HepG2 (cell line): ENCODE results near the gene EXO1.

Source experiments
- FOSL1 ChIP-seq: sonication (generic); formaldehyde crosslinking; IDR thresholded peaks from 2 replicates; pipeline ENCODE4 v1.9.0; 2021; ENCODE audit warnings: missing genetic modification reagents, borderline replicate concordance
- FOXK1 ChIP-seq: sonication (generic); formaldehyde crosslinking; IDR thresholded peaks from 2 replicates; pipeline ENCODE4 v1.4.0; 2020; ENCODE audit warnings: low read depth, missing genetic modification reagents, borderline replicate concordance
- HNRNPUL1 ChIP-seq: fragments of 200-400 bp; formaldehyde crosslinking; IDR thresholded peaks from 2 replicates; pipeline ENCODE4 v1.6.1; 2017; ENCODE audit warnings: low read depth, mild to moderate bottlenecking, low read length, moderate library complexity
- POLR2A ChIP-seq, 2 experiments: IDR thresholded peaks; 2 replicates each; pipeline ENCODE4 v1.6.1; 2011; ENCODE audit warnings: low read depth in 2 of 2, low read length in 2 of 2, mild to moderate bottlenecking in 1 of 2, moderate library complexity in 1 of 2; ENCODE audit not compliant: insufficient read depth in 1 of 2
- POLR2AphosphoS2 ChIP-seq: IDR thresholded peaks from 2 replicates; pipeline ENCODE4 v1.6.1; 2011; ENCODE audit warnings: low read depth, low read length, improper control_type of control experiment
- SIN3B ChIP-seq: fragments of 150-350 bp; IDR thresholded peaks from 2 replicates; pipeline ENCODE4 v1.6.1; 2014; ENCODE audit warnings: low read length
- TBP ChIP-seq: sonication (generic); formaldehyde crosslinking; IDR thresholded peaks from 2 replicates; pipeline ENCODE4 v1.5.0; 2020; ENCODE audit warnings: missing genetic modification reagents
- ZBTB21 ChIP-seq: sonication (generic); formaldehyde crosslinking; IDR thresholded peaks from 2 replicates; pipeline ENCODE4 v1.4.0; 2020; ENCODE audit warnings: missing genetic modification reagents
- ZNF207 ChIP-seq: fragments of 450-650 bp; IDR thresholded peaks from 2 replicates; pipeline ENCODE4 v1.6.1; 2016; ENCODE audit warnings: antibody characterized with exemption, borderline replicate concordance
- ZNF772 ChIP-seq: sonication (generic); formaldehyde crosslinking; IDR thresholded peaks from 2 replicates; pipeline ENCODE4 v1.5.0; 2020; ENCODE audit warnings: mild to moderate bottlenecking, missing genetic modification reagents
- TF ChIP-seq, protein P1 (sequence below): sonication (generic); formaldehyde crosslinking; IDR thresholded peaks from 2 replicates; pipeline ENCODE4 v1.5.0; 2020; ENCODE audit warnings: mild to moderate bottlenecking, missing genetic modification reagents

DNA sequence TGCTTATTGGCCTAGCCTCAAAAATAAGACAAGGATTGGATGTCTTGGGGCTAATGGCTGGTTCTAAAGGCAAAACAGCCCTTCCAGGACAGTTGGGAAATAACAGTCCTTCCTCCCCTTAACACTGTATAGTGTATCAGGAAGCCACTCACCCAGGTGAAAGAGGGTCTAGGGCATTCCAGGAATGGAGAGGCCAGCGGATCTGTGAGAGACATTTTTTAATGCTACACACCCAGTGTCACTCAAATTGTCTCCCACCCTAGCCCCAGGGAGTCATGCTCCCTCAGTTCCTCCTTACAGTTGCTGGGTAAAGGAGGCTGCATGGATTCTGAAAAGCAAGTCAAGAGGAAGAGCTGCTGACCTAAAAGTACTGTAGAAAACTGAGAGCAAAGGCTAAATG lies 24.1 kb upstream of the EXO1 start:
- no peak for TF ChIP-seq TBP (CRISPR knock-in tag)
- TF ChIP-seq HNRNPUL1 = no peak
- no peak for TF ChIP-seq SIN3B
- no peak for TF ChIP-seq POLR2AphosphoS2
- TF ChIP-seq ZNF207 = no peak
- TF ChIP-seq, protein P1, sequence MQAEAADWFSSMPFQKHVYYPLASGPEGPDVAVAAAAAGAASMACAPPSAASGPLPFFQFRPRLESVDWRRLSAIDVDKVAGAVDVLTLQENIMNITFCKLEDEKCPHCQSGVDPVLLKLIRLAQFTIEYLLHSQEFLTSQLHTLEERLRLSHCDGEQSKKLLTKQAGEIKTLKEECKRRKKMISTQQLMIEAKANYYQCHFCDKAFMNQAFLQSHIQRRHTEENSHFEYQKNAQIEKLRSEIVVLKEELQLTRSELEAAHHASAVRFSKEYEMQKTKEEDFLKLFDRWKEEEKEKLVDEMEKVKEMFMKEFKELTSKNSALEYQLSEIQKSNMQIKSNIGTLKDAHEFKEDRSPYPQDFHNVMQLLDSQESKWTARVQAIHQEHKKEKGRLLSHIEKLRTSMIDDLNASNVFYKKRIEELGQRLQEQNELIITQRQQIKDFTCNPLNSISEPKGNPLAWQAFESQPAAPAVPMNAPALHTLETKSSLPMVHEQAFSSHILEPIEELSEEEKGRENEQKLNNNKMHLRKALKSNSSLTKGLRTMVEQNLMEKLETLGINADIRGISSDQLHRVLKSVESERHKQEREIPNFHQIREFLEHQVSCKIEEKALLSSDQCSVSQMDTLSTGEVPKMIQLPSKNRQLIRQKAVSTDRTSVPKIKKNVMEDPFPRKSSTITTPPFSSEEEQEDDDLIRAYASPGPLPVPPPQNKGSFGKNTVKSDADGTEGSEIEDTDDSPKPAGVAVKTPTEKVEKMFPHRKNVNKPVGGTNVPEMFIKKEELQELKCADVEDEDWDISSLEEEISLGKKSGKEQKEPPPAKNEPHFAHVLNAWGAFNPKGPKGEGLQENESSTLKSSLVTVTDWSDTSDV = no peak
- TF ChIP-seq ZBTB21 (CRISPR knock-in tag) = no peak
- no peak for TF ChIP-seq ZNF772
- TF ChIP-seq FOSL1 (CRISPR knock-in tag) = no peak
- TF ChIP-seq POLR2A (IDR thresholded peaks at IDR 0.05; ENCODE audit: insufficient read depth in 1 of 2, low read depth in 2 of 2, low read length in 2 of 2) = no peak
- no peak for TF ChIP-seq FOXK1
